ENCODE results near the gene NUAK2. TPM values are rescaled to one million over a fixed set of nuclear protein-coding genes. Genes with fewer than 3 reads are reported as not detected.
A peak's percentile ranks its signal among the peaks of the same experiment; 100 is the strongest.

The NUAK2 gene
- total RNA-seq, 1 experiment from 2014 or later: 1.2 TPM

GRCh38 chr1:205346956-205347574, 25.5 kb upstream of the NUAK2 start:
- no peak for DNase-seq (ENCODE audit: low read depth)

- no peak for DNase-seq (ENCODE audit: low read depth)
These were observed 24.2 kb upstream of the NUAK2 start for GRCh38 chr1:205345761-205346160.

GRCh38 chr1:205344066-205344928, 22.8 kb upstream of the NUAK2 start:
- no peak for DNase-seq (ENCODE audit: low read depth)

- no peak for DNase-seq (ENCODE audit: low read depth)
These were observed 22.0 kb upstream of the NUAK2 start for GRCh38 chr1:205343431-205344065.

- DNase-seq (ENCODE audit: low read depth): no peak
These were observed 21.4 kb upstream of the NUAK2 start for GRCh38 chr1:205342986-205343385.

GRCh38 chr1:205340676-205341075, 19.1 kb upstream of the NUAK2 start:
- no peak for DNase-seq (ENCODE audit: low read depth)

- no peak for DNase-seq (ENCODE audit: low read depth)
These were observed 18.2 kb upstream of the NUAK2 start for GRCh38 chr1:205339717-205340116.

GRCh38 chr1:205339197-205339702, 17.7 kb upstream of the NUAK2 start:
- no peak for DNase-seq (ENCODE audit: low read depth)

GRCh38 chr1:205338011-205338410, 16.5 kb upstream of the NUAK2 start:
- DNase-seq (ENCODE audit: low read depth): no peak

GRCh38 chr1:205337481-205337880, 15.9 kb upstream of the NUAK2 start:
- no peak for DNase-seq (ENCODE audit: low read depth)

GRCh38 chr1:205335692-205336091, 14.1 kb upstream of the NUAK2 start:
- peak; percentile 63 for DNase-seq (ENCODE audit: low read depth)

- no peak for DNase-seq (ENCODE audit: low read depth)
These were observed 10.7 kb upstream of the NUAK2 start for GRCh38 chr1:205332015-205332791.

- no peak for DNase-seq (ENCODE audit: low read depth)
These were observed 8.6 kb upstream of the NUAK2 start for GRCh38 chr1:205330150-205330549.

GRCh38 chr1:205329719-205330118, 8.2 kb upstream of the NUAK2 start:
- DNase-seq (ENCODE audit: low read depth): no peak

- no peak for DNase-seq (ENCODE audit: low read depth)
These were observed 6.9 kb upstream of the NUAK2 start for GRCh38 chr1:205328476-205328875.

- DNase-seq (ENCODE audit: low read depth): peak; percentile 77
These were observed 5.4 kb upstream of the NUAK2 start for GRCh38 chr1:205326812-205327466.

GRCh38 chr1:205325334-205325884, 3.9 kb upstream of the NUAK2 start:
- DNase-seq (ENCODE audit: low read depth): peak; percentile 72

GRCh38 chr1:205324781-205325180, 3.2 kb upstream of the NUAK2 start:
- DNase-seq (ENCODE audit: low read depth): peak; percentile 61

- no peak for DNase-seq (ENCODE audit: low read depth)
These were observed 2.2 kb upstream of the NUAK2 start for GRCh38 chr1:205323794-205324193.

- no peak for DNase-seq (ENCODE audit: low read depth)
These were observed 376 bp upstream of the NUAK2 start for GRCh38 chr1:205321959-205322283.
